IPS-NIHi7 (cell line): Measurements from ENCODE around the gene IFT57.
"Not testable (repeated sequence)": the region's sequence is repeated elsewhere in the genome, so short reads cannot be mapped to it uniquely, and the experiment has no call there.

Source experiments
- DNase-seq: peaks from one replicate; pipeline ENCODE4 v3.0.0; 2012; ENCODE audit warnings: mixed read lengths; ENCODE audit errors: extremely low spot score

The IFT57 gene

DNA sequence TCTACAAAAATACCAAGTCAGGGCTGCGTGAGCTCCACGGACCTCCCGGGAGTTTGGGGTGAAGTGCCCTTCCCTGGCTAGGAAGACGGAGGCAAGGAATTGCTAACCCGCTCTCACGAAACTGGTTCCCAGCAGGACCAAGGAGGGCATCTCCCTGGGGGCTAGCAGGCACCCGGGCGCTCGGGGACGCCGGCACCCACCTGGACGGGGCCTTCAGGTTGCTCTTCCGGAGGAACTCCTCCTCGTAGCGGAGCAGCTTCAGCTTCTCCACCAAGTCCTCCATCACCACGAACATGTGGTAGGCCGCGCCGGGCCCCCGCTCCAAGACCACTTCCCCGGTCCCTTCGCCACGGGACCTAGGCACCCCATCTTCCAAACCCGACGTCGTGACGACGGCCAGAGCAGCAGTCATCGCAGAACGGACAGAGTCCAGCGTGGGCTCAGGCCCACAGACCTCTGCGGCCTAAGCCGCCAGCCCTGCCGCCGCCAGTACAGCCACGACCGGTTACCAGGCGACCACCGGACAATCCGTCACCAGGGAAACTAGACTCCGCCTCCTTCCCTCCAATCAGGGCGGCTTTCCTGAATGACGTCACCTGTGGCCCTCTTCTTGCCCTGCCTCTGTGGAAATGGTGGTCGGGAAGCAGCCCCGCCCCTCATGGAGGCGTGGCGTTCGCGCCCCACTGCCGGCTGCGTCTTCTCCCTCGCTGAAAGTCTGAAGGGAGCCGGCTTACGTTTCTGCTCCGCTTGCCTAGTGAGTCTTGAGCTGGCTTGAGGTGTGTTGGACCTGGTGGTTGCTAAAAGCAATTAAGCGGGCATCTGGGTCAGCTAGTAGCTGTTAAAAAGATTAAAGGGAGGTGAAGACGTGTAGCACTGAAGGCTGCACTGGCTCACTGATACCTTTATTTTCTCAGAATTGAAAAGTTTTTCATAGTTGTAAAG, at the start of gene IFT57:
IFT57 (minus strand) TSS at position 514 of the 942 bp plus-strand sequence; CDS start at position 412, 102 bp downstream.
- DNase-seq = peak; percentile 99

GRCh38 chr3:108271626-108272025, 49.4 kb upstream of the IFT57 start:
- DNase-seq = no peak

DNA sequence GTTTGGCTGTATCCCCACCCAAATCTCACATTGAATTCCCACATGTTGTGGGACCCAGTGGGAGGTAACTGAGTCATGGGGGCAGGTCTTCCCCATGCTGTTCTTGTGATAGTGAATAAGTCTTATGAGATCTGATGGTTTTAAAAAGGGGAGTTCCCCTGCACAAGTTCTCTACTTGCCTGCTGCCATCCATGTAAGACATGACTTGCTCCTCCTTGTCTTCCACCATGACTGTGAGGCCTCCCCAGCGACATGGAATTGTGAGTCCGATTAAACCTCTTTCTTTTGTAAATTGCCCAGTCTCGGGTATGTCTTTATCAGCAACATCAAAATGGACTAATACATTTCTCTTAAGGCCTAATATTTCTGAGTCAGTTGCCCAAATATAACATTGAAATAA, 46.0 kb upstream of the IFT57 start:
- DNase-seq = not testable (repeated sequence)

DNA sequence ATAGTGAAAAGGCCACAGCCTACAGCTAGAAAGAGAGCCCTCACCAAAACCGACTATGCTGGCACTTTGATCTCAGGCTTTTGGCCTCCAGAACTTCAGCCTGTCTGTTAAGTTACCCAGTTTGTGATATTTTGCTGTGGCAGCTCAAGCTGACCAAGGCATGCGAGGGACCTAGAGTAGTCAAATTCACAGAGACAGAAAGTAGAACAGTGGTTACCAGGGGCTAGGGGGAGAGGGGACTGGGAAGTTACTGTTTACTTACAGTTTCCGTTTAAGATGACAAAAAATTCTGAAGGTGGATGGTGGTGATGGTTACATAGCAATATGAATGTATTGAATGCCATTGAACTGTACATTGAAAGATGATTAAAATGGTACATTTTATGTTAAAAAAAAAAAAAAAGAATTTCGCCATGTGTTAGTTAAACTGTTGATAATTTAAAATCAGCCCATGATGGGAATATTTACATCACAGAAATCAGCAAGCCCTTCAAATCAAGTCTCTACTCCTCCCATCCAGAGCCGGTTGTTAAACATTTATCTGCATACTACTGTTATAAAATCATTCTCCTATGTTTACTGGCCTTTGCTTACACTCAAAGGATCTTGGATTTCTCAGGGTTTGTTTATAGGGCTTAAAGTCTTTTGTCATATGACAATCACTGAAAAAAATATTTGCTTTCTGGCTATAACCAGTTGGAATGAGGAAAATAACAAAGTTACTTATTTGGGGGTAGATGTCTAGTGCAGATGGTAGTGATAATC, 42.5 kb upstream of the IFT57 start:
- DNase-seq = not testable (repeated sequence)

DNA sequence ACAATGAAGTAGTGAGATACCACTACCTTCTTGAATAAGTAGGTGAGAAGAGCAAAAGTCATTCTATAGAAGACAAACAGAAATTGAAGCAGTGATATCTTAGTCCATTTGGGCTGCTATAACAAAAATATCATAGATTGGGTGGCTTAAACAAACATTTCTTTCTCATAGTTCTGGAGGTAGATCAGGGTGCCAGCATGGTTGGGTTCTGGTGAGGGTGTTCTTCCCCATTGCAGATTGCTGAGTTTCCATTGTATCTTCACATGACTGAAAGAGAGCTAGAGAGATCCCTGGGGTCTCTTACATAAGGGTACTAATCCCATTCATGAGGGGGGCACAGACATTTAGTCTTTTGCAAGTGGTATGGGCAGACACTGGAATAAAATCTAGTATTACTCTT, 32.9 kb upstream of the IFT57 start:
- DNase-seq = no peak

DNA sequence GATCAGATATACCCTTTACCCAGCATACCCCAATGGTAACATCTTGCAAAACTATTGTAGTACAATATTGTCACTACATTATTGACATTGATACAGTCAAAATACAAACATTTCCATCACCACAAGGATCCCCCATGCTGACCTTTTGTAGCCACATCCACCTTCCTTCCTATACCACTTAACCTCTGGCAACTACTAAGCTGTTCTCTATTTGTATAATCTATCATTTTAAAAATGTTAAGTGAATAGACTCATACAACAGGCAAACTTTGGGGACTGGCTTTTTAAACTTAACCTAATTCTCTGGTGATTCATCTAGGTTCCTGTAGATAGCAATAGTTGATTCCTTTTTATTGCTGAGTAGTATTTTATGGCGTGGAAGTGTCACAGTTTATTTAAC, 29.6 kb upstream of the IFT57 start:
- DNase-seq = no peak

DNA sequence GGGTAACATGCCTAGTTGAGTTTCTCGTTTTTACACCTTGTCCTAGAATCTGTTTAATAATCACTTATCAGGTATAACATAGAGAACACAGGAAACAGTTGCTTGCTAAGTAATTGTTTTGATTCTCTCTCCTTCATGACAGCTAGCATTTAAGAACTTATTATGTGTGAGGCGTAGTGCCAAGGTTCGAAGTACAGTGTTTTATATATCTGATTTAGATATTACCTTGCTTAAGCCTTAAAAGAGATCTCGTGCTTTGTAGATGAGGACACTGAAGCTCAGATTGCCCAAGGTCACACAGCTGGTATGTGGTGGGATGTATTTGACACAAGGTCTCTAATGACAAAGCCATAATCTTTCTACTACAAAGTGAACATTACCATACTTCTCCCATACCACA, 29.0 kb upstream of the IFT57 start:
- DNase-seq = no peak

GRCh38 chr3:108250626-108251025, 28.4 kb upstream of the IFT57 start:
- DNase-seq = no peak

GRCh38 chr3:108243243-108243642, 21.0 kb upstream of the IFT57 start:
- no peak for DNase-seq

GRCh38 chr3:108242776-108243175, 20.6 kb upstream of the IFT57 start:
- peak; percentile 12 for DNase-seq

- DNase-seq = peak; percentile 11
Observed at GRCh38 chr3:108241721-108242120, 19.5 kb upstream of the IFT57 start.

DNA sequence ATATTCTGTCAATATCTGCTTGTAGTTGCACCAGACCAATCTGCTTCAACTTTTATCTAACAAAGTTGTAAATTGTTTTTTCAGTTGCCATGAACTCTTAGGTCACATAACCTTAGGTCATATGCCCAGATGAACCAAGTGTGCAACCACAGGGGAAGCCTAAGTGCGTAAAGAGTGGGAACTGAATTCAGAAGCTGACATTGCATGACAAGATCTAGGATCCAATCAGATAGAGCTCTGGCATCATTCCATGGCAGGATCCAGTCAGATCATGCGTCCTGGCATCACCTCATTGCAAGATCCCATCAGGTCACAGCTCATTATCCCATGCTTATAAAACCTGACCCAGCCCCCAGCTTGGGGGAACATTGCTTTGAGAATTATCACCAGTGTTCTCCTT, 18.9 kb upstream of the IFT57 start:
- no peak for DNase-seq

DNA sequence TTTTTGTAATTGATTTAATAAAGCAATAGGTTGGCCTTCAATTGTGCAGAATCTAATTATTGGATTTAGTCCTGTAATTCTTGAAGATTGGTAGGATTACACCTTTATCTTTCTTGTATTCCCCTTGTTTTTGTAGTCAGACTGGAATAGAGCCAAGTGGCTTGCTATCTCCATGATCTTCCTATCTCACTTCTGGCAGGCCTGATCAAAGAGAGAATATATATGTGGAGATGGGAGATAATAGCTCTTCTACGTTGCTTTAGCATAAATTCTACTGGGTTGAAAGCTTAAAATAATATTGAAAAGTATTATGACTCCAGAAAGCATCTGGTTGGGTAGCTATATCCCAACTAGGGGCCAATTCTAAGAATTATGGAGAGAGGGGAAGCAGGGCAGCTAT, 16.9 kb upstream of the IFT57 start:
- no peak for DNase-seq

GRCh38 chr3:108235290-108235689, 13.1 kb upstream of the IFT57 start:
- DNase-seq = no peak

GRCh38 chr3:108234387-108234957, 12.2 kb upstream of the IFT57 start:
- DNase-seq = no peak

GRCh38 chr3:108228286-108228685, 6.1 kb upstream of the IFT57 start:
- DNase-seq = no peak

- DNase-seq = no peak
Observed at GRCh38 chr3:108227131-108227530, 4.9 kb upstream of the IFT57 start.

- no peak for DNase-seq
Observed at GRCh38 chr3:108225221-108225620, 3.0 kb upstream of the IFT57 start.

- no peak for DNase-seq
Observed at GRCh38 chr3:108223928-108224327, 1.7 kb upstream of the IFT57 start.

GRCh38 chr3:108222853-108223565, 785 bp upstream of the IFT57 start:
- DNase-seq = no peak

GRCh38 chr3:108221393-108221792, 831 bp downstream of the IFT57 start:
- no peak for DNase-seq

DNA sequence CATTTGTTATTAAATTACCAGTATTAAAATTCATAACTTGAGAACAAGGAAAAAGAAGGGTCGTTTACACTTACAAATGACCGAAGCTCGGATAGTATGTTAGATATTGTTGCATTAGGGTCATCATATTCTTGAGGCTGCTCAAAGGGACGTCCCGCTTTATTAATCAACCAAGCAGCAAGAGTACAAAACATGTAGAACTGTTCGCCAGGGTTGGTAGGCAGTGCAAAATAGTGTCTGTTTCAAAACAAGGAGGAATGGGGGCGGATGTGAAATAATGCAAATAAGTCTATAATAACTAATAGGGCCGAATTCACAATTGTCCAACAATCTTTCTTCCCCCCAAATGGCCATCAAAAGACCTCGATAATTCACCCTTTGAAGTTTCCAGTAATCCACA, 2.9 kb downstream of the IFT57 start:
- DNase-seq = no peak
